ENCODE results near the gene EPPIN. TPM values are rescaled to one million over a fixed set of nuclear protein-coding genes. Genes with fewer than 3 reads are reported as not detected.

EPPIN gene
- total and polyA plus RNA-seq, 2 of the 8 experiments (the other 6 are each of a cell fraction or from before 2014, with no cell fraction given): 0.06 TPM; not detected in 1

GRCh38 chr20:45579184-45579583 is 32.0 kb upstream of the EPPIN start, which contains the start of gene WFDC8:
Gene WFDC8 (minus strand): TSS chr20:45579284. CDS start chr20:45579247, 37 bp downstream.
- Histone ChIP-seq H4K91ac (replicated peaks; ENCODE audit: insufficient read length, low read length) (peak within 1 kb of the TSS; percentile 89), H4K5ac (ENCODE audit: insufficient read length, low read depth, low read length) (no peak within 1 kb of the TSS), H2BK120ac (replicated peaks; ENCODE audit: low read depth, low read length) (peak within 1 kb of the TSS; percentile 55), H3K14ac (ENCODE audit: insufficient read length) (no peak within 1 kb of the TSS), H3K56ac (replicated peaks; ENCODE audit: insufficient read length, low read depth, low read length) (no peak within 1 kb of the TSS), H3K27ac (ENCODE audit: low read depth, low read length) (no peak within 1 kb of the TSS), H3K9me3 (ENCODE audit: insufficient read depth in 2 of 2, low read depth in 1 of 2, low read length in 1 of 2) (no peaks in the 10 kb centered on the region), H3K27me3 (replicated peaks in 1 of 4; ENCODE audit: control insufficient read depth in 3 of 4, extremely low read depth in 1 of 4, insufficient read depth in 3 of 4, low read length in 3 of 4) (no peaks in the 10 kb centered on the region), H2BK15ac (ENCODE audit: low read length) (peak within 1 kb of the TSS; percentile 72), H3K23ac (ENCODE audit: insufficient read length) (no peak within 1 kb of the TSS), H2AFZ (ENCODE audit: low read length) (no peak within 1 kb of the TSS), H4K8ac (ENCODE audit: extremely low read depth, insufficient read depth, low read length) (no peak within 1 kb of the TSS; the same call in 1 of the 2 replicates), H3K4me2 (ENCODE audit: insufficient read depth in 1 of 2, low read depth in 2 of 2, low read length in 2 of 2) (no peak within 1 kb of the TSS; a peak in 1 of 4 replicates), H3K79me1 (ENCODE audit: low read depth, low read length) (no peaks in the 10 kb centered on the region), H3K23me2 (ENCODE audit: low read depth, low read length) (no peaks in the 10 kb centered on the region), H4K20me1 (replicated peaks in 1 of 2; ENCODE audit: control insufficient read depth in 1 of 2, insufficient read depth in 2 of 2, low read length in 2 of 2) (no peaks in the 10 kb centered on the region), H3K36me3 (ENCODE audit: control insufficient read depth in 2 of 4, insufficient read depth in 4 of 4, low read length in 3 of 4) (no peaks in the 10 kb centered on the region), H3K4ac (replicated peaks; ENCODE audit: insufficient read length, low read depth, low read length) (no peak within 1 kb of the TSS), H3K4me1 (replicated peaks in 1 of 4; ENCODE audit: control insufficient read depth in 3 of 4, insufficient read depth in 4 of 4, low read length in 3 of 4) (peaks cover 3 to 12% (median 8%) of the 10 kb centered on the region in 4 experiments; a peak in 6 of 7 replicates), H3K18ac (ENCODE audit: extremely low read depth, low read length) (0 out of 2 replicates have a peak within 1 kb of the TSS, but pooled peaks have one; percentile 19), H2AK5ac (ENCODE audit: low read depth, low read length) (0 out of 2 replicates have a peak within 1 kb of the TSS, but pooled peaks have one; percentile 42), H2BK5ac (ENCODE audit: low read depth, low read length) (peak within 1 kb of the TSS; percentile 68), H3K4me3 (ENCODE audit: extremely low read depth in 1 of 4, insufficient read depth in 2 of 4, low read depth in 3 of 4, low read length in 4 of 4) (no peak within 1 kb of the TSS), H3K9ac (replicated peaks in 1 of 4; ENCODE audit: extremely low read depth in 1 of 4, low read depth in 3 of 4, low read length in 3 of 4) (no peak within 1 kb of the TSS; a peak in 1 of 7 replicates), H3K79me2 (ENCODE audit: control insufficient read depth in 1 of 2, insufficient read depth in 2 of 2, low read length in 2 of 2) (no peaks in the 10 kb centered on the region), H2BK12ac (ENCODE audit: low read depth, low read length) (peak within 1 kb of the TSS; percentile 99; the same call in 1 of the 2 replicates), H2BK20ac (ENCODE audit: low read length) (peak within 1 kb of the TSS; percentile 98)
- 70% methylated on average over 4 of the region's 4 CpGs; no CpG with 5 or more reads in 1 of the 2 experiments for WGBS, 2 experiments (ENCODE audit: extremely low coverage in 1 of 2, insufficient coverage in 1 of 2, insufficient read length in 1 of 2, insufficient replicate concordance in 2 of 2, low coverage in 1 of 2, low lambda C conversion rate in 2 of 2, missing lambda C conversion rate in 1 of 2)
- CTCF ChIA-PET (ENCODE audit: partially characterized antibody): interaction anchor here (0.9 to 5.2 kb wide), 3 partner anchors 10 to 288 kb away, joined by 3 to 30 read pairs (median 3); no protein-coding TSS in a partner anchor
- no peak for TF ChIP-seq RAD21 (IDR thresholded peaks at IDR 0.05 in 1 of 2, conservative IDR thresholded peaks at IDR 0.05 in 1 of 2; ENCODE audit: low read depth in 2 of 2, low read length in 2 of 2)
- POLR2A ChIA-PET (ENCODE audit: partially characterized antibody): no interaction called here
- DNase-seq (ENCODE audit: low read depth in 1 of 2, low spot score in 2 of 2) (no peak), FAIRE-seq (no peak)
